CD4-positive, alpha-beta T cell treated with Interleukin-4 for 1 hour (primary cell): Measurements from ENCODE around the gene KCNH2.

Experiments
- DNase-seq, 2 donors: peaks; one replicate each; pipeline ENCODE4 v3.0.0-alpha.2; 2020 to 2022

The KCNH2 gene

GRCh38 chr7:150959739-150960734 is 18.1 kb downstream of the KCNH2 start:
- no peak for DNase-seq

GRCh38 chr7:150959081-150959480 is 19.0 kb downstream of the KCNH2 start:
- DNase-seq, result no peak

- DNase-seq, result no peak
Measured at GRCh38 chr7:150958597-150958996, 19.5 kb downstream of the KCNH2 start.

GRCh38 chr7:150958062-150958552 is 20.0 kb downstream of the KCNH2 start:
- no peak for DNase-seq

- no peak for DNase-seq
Measured at GRCh38 chr7:150957133-150958020, 20.7 kb downstream of the KCNH2 start.

DNA sequence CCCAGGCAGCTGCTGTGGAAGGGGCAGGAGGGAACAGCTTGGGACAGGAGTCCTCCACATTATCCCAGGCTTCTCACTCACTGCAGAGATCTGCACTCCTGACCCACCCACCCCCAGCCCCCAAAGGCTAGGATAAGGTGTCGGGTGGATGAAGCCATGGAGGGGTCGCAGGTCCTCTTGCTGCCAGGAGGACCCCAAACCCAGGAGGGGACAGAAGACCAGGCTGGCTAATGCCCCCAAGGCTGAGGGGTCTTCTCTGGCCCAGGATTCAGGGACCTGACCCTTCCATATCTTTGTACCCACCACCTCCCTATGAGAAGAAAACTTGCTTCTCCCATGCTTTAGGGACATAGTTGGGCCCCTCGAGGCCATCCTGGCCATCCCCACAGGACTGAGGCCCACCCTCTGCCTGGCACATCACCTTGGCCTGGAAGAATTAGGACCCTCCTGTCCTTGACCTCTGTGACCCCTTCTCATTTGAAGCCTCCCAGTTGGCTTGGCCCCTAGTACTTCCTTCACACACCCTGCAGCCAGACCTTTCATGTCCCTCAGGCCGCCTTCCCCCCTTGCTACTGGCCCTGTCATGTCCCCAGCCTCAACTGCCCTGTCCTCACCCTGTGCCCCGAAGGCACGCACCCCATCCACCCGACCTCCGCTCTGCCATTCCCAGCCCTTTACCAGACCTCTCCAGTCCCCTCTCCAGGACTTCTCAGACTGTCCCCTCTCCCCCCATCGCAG is 21.6 kb downstream of the KCNH2 start:
- DNase-seq, result no peak

- no peak for DNase-seq
Measured at GRCh38 chr7:150955519-150956394, 22.4 kb downstream of the KCNH2 start.

DNA sequence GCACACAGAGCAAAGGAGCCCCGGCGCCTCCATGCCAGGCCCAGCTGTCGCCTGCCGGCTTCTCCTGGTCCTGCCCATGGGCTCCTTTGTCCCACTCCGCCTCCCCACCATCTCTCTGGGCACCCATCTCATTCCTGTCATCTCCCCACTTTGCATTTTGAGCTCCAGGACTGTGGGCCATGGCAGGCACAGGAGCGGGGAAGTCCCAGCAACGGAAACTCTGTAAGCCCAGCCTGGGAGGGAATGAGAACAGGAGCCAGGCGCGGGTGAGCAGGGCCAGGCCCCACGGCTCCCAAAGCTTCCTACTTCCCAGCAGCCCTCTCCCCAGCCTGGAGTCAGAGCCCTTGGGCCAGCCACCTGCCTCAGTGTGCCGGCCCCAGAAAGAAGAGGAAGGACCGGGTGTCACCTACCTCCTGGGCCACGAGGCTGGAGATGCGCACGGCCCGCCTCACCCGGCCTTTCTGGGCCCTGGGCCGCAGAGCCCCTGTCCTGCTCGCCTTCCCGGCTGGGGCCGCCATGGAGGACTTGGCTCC is 23.1 kb downstream of the KCNH2 start:
- no peak for DNase-seq

DNA sequence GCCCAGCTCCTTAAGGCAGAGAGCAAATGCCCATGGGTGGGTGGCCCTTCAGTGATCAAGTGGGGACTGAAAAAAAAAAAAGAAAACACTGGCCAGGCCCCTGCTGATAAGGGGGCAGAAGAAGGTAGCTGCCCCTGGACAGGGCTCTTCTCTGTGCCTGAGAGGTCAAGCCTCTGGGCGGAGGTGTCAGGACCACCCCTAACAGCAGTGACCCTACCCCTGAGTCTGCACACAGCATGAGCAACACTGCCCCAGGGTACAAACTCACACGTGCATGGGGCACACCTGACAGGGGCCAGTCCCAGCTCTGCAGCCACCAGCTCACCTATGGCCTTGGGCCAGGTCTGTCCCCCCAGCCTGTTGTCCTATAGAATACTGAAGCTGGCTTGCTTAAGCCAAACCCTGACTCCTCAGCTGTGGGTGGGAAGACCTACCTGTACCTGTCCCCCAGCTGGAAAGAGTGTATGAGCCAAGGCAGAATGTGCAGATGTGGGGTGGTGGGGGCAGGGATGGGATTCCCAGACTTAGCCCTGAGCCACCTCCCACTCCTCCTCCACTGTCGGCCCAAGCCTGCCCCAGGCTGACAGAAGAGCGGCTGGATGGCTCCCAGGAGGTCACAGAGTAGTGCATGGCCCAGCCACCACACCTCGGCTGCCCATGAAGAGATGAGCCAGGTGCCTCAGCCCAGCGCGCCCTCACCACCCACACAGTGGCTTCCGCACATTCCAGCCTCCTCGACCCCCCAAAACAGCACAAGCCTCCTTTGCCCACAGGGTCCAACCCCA is 23.7 kb downstream of the KCNH2 start:
- no peak for DNase-seq

DNA sequence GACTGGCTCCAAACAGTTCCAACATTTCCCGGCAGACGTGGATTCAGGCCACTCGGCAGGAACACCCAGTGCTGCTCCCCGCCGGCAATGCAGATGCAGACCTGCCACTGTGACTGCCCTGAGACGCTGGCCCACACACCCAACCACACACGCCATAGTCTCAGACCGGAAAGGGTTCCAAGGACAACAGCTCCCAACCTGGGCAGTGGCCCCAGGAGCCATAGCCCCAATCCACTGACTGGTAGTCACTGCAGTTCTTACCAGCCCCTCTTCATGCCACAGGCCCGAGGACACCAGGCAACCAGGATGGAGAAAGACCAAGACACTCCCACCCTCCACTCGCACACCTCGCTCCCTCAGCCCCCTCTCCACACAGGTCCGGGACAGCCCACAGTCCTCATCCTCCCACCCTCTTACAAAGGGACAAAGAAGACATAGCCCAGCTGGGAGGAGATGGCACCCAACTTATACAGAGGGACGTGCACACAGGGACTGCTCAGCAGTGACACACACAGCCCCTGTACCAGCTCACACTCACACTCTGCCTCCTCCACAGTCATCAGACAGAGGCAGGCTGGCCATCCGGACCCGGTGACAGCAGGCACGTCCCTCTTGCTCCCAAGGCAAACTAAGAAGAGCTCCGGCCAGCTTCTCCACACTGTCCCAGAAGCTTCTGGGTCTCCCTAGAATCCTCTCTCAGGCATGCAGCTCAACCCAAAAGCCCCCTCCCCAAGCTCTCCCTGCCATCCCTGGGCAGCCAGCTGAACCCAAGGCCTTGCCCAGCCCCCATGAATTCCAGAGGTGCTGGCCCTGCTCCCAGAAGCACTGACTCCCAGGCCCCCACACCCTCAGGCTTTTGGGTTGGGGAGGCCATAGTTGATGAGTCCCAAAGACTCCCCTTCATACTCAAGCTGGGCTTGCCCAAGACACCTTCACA is 24.8 kb downstream of the KCNH2 start:
- no peak for DNase-seq

GRCh38 chr7:150952331-150953050 is 25.6 kb downstream of the KCNH2 start:
- DNase-seq, result no peak

DNA sequence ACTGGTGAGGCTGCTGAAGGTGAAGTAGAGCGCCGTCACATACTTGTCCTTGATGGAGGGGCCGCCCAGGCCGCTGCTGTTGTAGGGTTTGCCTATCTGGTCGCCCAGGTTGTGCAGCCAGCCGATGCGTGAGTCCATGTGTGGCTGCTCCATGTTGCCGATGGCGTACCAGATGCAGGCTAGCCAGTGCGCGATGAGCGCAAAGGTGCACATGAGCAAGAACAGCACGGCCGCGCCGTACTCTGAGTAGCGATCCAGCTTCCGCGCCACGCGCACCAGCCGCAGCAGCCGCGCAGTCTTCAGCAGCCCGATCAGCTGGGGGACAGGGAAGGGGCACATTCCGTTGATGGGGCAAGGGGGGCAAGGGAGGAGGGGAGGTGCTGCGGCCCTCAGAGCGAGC is 26.6 kb downstream of the KCNH2 start:
- no peak for DNase-seq

- no peak for DNase-seq
Measured at GRCh38 chr7:150951181-150951520, 27.0 kb downstream of the KCNH2 start.

- DNase-seq, result no peak
Measured at GRCh38 chr7:150950496-150951180, 27.5 kb downstream of the KCNH2 start.

DNA sequence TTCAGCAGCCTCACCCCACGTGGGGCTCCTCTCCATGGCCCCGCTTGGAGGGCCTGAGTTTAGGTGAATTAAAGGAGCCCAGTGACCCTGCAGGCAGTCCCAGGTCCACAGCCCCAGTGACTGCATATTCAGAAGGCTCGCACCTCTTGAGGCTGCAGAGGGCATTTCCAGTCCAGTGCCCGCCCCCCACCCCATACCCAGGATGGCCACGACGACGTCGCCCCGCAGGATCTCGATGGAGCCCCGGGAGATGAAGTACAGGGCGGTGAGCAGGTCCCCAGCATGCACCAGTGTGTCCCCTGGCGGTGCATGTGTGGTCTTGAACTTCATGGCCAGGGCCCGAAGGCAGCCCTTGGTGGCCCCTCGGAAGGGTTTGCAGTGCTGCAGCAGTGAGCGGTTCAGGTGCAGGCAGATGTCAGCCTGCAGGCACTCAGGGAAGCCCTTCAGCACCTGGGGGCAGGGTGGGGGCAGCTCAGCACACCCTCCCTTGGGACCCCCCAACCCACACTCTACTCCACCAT is 28.1 kb downstream of the KCNH2 start:
- no peak for DNase-seq

GRCh38 chr7:150949564-150949963 is 28.6 kb downstream of the KCNH2 start:
- DNase-seq, result no peak

DNA sequence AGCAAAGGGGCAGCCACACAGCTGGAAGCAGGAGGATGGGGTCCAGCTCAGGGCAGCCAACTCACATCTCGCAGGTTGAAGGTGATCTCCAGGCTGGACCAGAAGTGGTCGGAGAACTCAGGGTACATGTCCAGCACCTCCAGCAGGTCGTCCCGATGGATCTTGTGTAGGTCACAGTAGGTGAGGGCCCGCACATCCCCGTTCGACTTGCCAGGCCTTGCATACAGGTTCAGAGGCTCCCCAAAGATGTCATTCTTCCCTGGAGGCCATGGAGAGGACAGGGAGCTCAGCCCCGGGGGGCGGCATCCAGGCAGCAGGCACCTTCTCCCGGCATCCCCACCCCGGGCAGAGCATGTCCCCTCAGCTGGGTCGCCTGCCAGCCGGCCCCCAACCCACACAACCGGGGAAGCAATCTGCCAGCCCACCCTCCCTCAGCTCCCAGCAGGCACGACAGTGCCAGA is 29.3 kb downstream of the KCNH2 start:
- DNase-seq, result no peak
